AG08396 (cell line): ENCODE results near the gene RASL10B.
A peak's percentile ranks its signal among the peaks of the same experiment; 100 is the strongest.

Source experiments
- DNase-seq: peaks from one replicate; pipeline ENCODE4 v3.0.0; 2012; ENCODE audit warnings: low spot score, mixed read lengths

RASL10B gene

DNA sequence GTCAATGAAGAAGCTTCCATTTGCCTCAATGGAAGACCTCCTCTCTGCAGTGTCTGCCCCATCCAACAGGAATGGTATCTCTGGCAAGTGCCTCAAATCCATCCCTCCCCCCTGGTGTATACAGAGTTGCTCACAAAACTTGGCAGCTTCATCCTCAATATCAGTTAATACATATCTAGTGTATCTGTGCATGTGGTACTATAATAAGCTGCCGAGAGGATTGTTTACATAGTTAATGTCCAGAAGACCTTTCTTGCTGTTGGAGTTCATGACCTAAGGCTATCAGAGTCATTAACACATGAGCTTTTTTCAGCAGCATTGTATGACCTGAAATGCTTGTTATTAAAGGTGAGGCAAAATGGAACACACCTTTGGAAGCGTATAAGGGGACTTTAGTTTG is 14.0 kb upstream of the RASL10B start:
- no peak for DNase-seq

DNA sequence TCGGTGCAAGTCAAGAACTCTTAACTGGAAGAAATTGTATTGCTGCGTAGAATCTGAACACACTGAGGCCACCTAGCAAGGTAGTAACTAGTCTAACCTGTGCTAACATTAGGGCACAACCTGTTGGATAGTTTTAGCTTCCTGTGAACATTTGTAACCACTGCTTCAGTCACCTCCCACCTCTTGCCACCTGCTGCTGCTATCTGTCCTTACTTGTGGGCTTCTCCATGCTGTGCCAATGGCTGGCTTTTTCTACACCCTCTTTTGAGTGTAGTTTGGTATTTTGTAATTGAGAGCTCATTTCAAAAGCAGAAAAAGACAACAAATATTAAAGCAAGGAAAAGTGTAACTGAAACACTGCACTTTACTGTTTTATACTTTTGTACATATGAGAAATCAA is 7.7 kb upstream of the RASL10B start:
- DNase-seq, result no peak

DNA sequence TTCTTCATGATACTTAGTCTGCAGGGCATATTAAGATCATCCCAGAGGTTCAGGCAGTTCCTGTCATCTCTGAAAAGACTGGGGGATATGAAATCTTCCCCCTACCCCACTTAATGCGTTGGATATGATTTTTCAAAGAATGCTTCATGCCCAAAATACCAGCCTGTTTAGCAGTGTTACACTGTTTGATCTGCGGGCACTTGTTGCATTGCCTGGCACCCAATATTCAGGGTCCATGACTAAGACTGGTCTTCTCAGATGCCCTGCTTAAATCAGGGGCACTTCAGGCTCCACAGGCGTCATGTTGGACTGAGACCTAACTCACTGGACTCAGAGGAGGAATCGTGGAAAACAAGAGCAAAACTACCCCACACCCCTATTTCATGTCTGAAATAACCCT is 6.4 kb upstream of the RASL10B start:
- no peak for DNase-seq

DNA sequence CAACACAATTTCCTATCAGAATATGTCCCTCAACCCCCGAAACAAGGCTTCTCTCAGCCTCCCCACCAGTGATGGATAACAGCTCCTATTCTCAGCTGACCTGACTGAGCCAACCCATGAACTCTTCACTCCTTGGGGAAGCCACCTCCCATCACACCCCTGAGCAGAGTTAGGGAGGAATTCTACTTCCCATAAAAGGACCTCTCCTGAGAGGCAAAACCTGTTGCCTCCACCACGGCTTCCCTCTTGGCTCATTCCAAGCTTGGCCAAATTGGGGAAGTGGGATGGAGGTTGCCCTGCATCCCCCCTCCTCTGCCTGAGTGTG is 5.7 kb upstream of the RASL10B start:
- DNase-seq, result no peak

DNA sequence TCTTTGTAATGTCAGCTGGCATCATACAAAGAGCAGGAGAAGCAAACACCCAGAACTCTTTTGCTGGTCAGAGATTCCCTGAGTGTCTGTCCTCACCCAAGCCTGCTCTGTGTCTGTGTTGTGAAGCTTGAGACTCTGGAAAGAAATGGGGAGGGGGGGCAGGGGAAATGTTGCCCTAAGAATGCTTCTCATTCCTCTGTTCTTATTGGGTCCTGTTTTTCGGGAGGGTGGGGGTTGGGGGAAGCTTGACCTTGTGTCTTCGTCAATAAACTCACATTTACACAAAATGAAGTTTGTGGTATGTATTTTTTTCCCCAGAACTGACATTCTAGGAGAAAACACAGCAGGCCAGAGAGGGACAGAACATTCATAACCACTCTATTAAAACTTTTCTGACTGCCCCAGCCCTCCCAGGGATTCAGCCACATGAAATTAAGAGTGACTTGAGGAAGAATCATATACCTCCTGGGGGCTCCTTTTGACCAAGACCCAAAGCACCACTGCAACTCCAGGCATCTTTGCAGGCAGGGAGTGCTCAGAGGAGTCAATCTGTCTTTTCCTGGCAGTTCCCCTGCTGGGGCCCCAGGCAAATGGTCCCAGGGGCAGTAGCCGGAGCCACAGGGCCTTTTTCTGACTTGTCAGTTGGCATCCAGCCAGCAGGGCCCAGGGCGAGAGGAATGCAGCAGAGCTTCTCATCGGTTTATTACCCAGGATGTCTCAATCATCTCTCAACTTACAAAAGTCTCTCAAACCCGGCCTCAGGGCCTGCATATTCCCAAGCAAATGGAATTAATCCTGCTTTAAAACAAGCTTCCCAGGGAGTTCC is 5.1 kb upstream of the RASL10B start:
- DNase-seq, result peak; percentile 60

DNA sequence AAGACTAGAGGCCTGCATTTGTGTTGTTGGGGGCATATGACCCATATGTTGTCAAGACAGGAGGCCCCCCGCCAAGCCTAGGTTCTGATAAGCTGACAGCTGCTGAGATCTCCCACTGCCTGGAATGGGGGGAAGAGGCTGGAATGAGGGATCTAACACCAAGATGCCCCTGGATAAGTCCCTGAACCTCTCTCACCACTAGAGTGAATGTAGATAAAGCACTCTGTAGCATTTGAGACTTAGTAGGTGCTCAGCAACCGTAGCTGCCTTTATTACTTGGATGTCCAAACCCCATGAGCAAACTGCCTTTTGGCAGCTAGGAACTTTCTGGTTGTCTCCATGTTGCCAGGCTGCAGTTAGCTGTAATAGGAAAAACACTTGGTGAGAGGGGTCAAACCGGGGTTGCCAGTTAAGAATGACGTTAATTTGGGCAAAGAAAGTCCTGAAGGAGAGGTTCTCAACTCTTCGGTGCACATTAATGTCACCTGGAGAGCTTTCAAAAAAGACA is 4.4 kb upstream of the RASL10B start:
- no peak for DNase-seq

DNA sequence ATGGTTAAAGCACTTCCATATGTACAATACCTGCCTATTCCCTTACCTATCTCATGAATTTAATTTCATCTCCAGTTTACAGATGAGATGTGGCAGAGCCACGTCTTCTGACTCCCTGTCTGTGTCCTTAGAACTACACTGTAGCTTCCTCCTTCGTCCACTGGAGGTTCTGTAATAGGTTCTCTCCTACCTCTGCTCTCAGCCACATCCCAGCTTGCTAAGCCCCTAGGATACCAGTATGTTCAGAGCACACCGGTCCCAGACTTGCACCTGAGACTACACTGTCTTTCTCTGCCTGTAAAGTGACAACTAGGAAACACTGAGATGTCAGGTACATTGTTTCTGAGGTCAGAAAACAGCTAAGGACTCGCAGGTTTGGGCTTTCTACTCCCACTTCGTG is 3.8 kb upstream of the RASL10B start:
- no peak for DNase-seq

DNA sequence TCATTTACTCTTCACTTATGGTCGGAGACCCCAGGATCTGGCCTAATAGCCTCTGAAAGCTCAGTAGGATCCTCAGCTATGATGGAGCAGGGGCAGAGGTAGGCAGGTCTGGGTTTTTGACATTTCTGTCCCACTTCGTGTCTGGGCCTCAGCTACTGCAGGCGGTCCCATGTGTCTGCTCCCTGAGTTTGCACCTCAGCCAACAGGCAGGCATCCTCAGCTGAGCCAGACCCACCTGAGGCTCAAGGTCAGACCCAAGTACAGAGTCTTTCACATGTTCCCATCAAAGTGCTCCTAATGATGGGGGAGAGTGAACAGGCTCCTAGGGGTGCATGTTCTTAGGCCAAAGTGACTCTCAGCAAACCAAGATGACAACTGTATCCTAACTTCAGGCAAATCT is 2.9 kb upstream of the RASL10B start:
- DNase-seq, result no peak

DNA sequence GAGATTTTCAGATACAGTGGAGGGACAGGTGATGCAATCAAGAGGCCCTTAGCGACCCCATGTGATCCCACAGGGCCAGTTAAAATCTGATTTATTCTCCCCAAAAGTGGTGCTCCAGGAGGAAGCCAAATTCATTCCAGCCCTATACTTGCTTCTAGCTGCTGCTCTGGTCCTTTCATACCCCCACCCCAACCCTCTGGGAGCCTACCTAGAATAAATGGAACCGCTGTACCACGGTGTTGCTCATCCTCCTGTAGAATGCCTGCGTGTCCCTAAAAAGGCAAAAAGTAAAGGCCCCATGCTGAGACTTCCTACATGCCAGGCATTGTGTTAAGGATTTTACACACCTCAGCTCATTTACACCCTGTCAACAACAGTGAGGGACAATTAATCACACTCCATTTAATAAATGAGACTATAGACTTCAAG is 2.0 kb upstream of the RASL10B start:
- DNase-seq, result no peak

DNA sequence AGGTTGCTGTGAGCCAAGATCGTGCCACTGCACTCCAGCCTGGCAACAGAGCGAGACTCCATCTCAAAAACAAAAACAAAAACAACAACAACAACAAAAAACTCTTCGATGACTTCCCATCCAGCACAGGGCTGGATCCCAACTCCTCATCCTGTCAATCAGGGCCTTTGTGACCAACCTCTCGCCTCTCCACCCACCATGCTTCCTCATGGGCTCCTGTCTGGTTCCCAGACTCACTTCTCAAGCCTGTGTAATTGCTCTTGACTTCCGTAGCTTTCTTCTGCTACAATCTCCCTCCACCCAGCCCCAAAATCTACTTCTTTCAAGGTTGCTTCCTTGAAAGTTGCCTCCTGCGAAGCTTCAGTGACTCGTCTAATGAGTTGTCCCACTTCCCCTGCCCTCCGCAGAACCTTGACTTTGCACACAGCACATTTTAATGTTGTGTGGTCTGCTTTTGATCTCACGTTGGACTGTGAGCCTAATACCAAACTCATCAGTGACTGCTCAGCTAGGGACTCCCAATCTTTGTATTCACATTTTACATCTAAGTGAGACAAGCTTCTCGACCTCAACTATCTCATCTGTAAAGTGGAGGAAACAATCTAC is 936 bp upstream of the RASL10B start:
- DNase-seq, result no peak

DNA sequence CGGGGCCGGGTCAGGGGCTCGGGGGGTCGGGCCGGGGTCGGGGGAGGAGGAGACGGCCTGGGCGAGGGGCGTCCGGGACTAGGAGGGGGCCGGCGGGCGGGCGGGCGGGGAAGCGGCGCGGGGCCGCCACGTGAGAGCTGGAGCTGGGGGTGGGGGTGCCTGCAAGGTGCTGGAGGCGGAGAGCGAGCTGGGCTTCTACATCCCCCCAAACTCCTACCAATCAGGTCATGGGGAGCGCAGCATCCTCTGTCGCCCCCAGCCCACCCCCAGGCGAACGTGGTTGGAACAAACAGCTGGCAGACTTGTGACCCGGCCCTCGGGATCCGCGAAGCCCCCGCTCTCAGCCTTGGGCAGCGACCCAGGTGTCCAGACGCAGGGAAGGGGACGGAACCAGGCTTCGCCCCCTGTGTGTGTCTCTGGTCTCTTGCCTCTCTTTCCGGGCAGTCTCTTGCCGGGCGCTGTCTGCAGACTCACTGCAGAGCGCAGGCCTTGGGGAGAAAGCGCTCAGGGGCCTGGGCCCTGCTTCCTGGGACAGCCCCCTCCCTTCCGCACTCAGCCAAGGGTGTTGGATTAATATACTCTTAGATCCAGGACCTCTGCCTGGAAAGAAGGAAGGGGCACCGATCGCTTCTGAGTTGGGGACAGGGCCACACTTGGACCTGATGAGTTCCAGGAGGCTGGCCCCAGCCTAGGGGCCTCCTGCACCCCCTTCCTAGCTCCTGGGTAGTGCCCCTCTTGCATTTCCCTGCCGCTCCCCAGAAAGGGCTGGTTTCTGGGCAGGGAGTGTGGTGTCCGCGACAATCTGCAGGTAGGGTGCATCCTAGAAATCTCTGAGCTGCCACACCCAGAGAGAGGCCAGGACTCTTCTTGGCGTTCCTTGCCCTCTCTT is 722 bp downstream of the RASL10B start:
- DNase-seq, result peak; percentile 43

DNA sequence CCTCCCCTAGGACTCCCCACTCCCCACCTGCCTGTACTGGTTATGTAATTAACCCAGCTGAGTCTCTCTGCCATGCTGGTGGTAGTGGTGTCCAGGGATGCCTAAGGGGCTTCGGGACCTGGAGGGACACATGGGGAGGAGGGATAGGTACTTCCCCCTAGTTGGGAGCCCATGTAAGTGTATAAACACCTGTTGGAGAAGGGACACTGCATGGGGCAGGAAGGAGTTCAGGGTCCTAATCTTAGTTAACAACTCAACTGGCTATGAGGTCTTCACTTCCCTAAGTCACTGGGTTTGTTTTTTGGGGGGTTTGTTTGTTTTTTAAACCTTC is 1.3 kb downstream of the RASL10B start:
- peak; percentile 7 for DNase-seq

DNA sequence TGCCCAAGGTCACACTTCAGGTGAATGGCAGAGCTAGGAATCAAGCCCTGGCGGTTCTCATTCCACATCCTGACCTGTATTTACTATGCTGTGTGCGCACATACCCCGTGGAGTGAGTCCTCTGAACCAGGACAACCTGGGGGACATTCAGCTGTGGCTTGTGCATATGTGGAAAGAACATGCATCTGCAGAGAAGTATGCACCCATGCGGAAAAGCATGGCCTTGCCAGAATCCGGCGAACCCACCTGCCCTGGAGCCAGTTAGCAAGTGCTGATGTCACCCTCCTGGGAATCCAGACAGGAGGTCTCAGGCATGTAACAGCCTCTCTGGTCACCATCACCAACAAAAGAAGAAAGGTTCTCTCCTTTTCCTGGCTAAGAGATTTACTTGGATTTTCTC is 1.9 kb downstream of the RASL10B start:
- DNase-seq, result peak; percentile 7

DNA sequence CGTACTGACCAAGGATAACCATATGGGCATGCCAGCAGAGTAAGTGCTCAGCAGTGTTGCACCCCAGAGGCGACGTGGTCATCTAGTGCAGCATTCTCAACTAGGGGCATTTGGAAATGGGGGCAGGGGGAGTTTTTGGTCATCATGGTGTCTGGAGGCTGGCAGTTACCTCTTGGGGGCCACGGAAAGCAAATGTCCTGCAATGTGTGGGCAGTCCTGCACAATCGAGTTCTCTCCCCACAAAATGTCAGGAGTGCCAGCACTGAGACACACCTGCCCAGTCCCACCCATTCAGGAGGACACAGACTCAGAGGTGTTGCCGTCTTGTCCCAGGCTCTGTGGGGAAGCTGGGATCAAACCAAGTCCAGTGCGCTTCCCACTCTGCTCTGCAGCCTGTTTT is 3.0 kb downstream of the RASL10B start:
- no peak for DNase-seq

DNA sequence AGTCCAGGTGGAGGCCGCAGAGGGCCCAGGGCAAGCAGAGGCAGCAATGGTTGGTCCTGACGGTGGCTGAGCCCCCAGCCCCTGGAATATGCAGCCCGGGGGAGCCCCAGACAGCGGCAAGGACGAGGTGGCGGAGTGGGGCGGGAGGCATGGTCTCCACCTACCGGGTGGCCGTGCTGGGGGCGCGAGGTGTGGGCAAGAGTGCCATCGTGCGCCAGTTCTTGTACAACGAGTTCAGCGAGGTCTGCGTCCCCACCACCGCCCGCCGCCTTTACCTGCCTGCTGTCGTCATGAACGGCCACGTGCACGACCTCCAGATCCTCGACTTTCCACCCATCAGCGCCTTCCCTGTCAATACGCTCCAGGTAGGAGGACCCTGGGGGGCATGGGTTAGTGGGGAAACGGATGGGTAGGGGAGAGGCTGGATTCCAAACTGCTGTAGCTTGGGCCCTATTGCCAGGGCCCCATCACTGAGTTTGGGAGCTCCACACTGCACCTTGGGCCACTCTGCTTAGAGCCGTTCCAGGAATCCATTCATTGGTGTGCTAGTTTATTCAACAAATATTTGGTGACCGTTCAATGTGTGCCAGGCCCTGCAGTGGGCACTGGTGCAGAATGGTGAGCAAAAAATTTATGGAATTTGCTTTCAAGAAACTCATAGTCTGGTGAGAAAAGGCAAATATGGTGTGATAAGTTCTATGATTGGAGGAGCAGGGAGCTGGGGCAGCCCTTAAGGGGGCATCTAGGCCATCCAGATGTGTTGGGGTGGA is 3.8 kb downstream of the RASL10B start:
- no peak for DNase-seq

DNA sequence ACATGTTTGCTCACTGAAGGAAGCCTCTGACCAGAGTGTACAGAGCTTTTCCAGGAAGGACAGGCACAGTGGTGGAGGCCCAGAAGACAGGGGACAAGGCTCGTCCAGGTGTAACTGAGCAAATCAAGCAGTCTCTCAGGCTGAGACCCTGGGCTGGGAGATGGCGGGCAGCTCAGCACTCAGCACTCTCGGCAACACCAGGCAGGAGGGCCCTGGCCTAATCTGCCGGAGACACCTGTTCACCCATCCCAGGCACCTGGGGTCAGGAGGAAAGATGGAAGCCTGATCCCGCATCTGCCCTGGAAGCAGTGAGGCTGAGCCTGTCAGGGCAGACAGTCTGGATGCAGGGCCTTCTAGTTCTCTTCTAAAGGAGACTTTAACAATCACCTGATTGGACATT is 4.8 kb downstream of the RASL10B start:
- DNase-seq, result no peak

DNA sequence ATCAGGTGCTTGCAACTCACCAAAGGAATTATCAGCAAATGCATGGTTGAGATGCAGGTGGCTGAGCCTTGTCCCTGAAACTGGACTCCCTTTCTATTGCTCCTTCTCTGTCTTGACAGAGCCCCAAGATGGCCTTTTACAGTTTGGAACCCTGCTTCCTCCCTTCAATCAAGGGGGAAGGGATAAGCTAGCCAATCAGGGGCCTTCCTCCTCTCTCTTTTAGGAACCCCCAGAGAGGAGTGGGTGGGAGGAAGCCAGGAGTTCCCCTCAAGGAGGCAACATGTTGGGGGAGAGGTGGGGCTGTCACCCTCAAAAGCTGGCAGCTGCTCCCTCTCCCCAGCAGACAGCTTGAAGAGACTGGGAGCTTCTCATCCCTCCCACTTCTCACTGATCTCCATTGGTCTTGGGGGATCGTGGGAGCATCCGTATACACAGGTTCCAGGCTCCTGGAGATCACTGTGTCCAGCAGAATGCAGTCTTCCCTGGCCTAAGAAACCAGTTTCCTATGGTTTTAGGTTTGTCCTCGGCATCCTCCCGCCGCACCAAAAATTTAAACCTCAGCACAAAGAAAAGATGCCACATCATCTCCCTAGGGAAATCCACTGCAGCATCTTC is 7.2 kb downstream of the RASL10B start:
- no peak for DNase-seq

DNA sequence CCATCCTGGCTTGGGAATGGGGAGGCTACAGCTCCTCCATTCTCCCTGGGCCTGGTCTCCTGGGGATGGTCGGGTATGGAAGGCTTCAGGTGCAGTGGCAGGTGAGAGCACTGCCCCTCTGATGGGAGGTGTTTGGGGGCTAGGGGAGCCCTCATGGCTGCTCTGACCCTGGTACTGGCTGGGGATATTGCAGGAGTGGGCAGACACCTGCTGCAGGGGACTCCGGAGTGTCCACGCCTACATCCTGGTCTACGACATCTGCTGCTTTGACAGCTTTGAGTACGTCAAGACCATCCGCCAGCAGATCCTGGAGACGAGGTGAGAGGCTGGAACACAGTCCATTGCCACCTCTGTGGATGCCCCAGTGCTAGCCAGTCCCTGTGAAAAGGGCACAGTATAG is 8.8 kb downstream of the RASL10B start:
- DNase-seq, result no peak

DNA sequence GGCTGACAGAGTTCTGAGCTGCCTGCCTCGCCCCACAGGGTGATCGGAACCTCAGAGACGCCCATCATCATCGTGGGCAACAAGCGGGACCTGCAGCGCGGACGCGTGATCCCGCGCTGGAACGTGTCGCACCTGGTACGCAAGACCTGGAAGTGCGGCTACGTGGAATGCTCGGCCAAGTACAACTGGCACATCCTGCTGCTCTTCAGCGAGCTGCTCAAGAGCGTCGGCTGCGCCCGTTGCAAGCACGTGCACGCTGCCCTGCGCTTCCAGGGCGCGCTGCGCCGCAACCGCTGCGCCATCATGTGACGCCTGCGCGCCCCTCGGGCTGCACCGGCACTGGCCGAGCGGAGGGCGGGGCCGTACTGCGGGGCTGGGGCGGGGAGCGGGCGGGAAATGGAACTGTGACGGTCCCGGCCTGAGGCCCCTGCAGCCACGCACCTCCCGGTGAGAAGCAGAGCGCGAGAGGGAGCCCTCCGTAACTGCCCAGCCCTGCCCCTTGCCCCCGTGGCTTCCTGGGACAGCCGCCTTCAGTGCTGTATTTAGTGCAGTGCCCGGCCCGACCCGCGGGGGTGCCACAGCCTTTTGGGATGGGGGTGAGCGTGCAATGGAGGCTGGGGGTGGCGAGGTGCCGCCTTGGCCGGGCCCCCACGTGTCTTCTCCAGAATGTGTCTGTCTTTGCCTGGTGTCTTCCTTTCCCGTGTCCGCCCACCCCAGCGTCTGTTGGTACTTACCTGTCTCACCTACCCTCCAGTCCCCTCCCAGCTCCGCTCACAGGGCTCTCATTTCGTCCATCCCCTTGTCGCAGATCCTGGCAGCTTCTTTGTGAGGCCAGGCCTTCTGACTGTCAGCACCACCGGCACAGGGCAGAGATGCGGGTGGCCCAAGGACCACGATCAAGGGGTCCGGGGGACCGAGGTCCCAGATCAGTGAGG is 9.8 kb downstream of the RASL10B start:
- DNase-seq, result no peak

DNA sequence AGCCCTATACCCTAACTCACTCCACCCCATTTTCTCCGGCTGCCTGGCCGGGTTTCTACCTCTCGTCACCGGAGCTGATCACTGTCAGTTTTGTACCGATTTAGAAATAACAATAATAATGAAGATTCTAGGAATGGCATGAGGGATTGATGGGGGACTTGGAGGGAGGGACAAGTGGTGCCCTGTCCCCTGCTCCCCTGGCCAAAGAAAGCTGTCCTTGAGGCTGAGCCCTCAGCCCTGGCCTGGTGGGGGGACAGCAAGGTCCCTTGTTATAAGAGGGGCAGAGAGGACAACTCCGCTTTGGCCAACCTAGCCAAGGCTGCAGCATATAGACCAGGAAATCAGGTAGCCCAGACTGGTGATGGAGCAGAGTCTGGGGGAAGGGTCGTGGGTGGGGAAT is 11.1 kb downstream of the RASL10B start:
- DNase-seq, result no peak
